ENCODE data around the gene KCTD19.
"Not testable (repeated sequence)": the region's sequence is repeated elsewhere in the genome, so short reads cannot be mapped to it uniquely, and the experiment has no call there.

- not testable (repeated sequence) for TF ChIP-seq HMGXB4 (CRISPR knock-in tag; IDR thresholded peaks at IDR 0.05); CTCF (IDR thresholded peaks at IDR 0.05); CREM (CRISPR knock-in tag; IDR thresholded peaks at IDR 0.05); USF1 (CRISPR knock-in tag; IDR thresholded peaks at IDR 0.05); FOXP1 (CRISPR knock-in tag; IDR thresholded peaks at IDR 0.05; ENCODE audit: borderline replicate concordance); HMGA2 (CRISPR knock-in tag; IDR thresholded peaks at IDR 0.05)
- TF ChIP-seq, protein P1, sequence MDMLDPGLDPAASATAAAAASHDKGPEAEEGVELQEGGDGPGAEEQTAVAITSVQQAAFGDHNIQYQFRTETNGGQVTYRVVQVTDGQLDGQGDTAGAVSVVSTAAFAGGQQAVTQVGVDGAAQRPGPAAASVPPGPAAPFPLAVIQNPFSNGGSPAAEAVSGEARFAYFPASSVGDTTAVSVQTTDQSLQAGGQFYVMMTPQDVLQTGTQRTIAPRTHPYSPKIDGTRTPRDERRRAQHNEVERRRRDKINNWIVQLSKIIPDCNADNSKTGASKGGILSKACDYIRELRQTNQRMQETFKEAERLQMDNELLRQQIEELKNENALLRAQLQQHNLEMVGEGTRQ (CRISPR knock-in tag; IDR thresholded peaks at IDR 0.05) = not testable (repeated sequence)
Measured at GRCh38 chr16:67359540-67360269, 33.2 kb upstream of the KCTD19 start.

Measured in WTC11 (cell line).